Psoas muscle (tissue), 8 donors: ENCODE results near the gene TPGS1. TPM values are rescaled to one million over a fixed set of nuclear protein-coding genes. Genes with fewer than 3 reads are reported as not detected.

Source experiments
- ATAC-seq, 4 donors: fragments of 200-7000 bp; cut with Tn5 transposase; one replicate each; pipeline ENCODE4 v1.9.1; 2020; ENCODE audit warnings: moderate library complexity in 3 of 4, mild to moderate bottlenecking in 2 of 4
- DNase-seq, 2 donors: peaks; one replicate each; pipeline ENCODE4 v3.0.0-alpha.2; 2020
- H3K27ac ChIP-seq: fragments of 200-600 bp; one replicate; pipeline ENCODE4 v1.8.0; 2022
- H3K27me3 ChIP-seq, 3 donors: fragments of 200-600 bp in 1 of 3; one replicate each; pipeline versions ENCODE4 v1.6.1 to v1.8.0; 2013 to 2022; ENCODE audit warnings: low read length in 2 of 3, mild to moderate bottlenecking in 2 of 3, moderate library complexity in 1 of 3; ENCODE audit not compliant: insufficient read depth in 3 of 3
- H3K36me3 ChIP-seq, 2 donors: fragments of 200-600 bp in 1 of 2; one replicate each; pipeline versions ENCODE4 v1.6.1 to v1.8.0; 2013 to 2022; ENCODE audit warnings: low read depth in 1 of 2, mild to moderate bottlenecking in 1 of 2, moderate library complexity in 1 of 2; ENCODE audit not compliant: insufficient read depth in 1 of 2
- H3K4me1 ChIP-seq: fragments of 200-600 bp; one replicate; pipeline ENCODE4 v1.8.0; 2022
- H3K4me3 ChIP-seq: fragments of 200-600 bp; one replicate; pipeline ENCODE4 v1.8.0; 2022; ENCODE audit warnings: mild to moderate bottlenecking
- H3K9me3 ChIP-seq: fragments of 200-600 bp; one replicate; pipeline ENCODE4 v1.8.0; 2022
- WGBS, 3 donors: extraction: QIAGEN DNeasy Blood & Tissue Kit; methylation state at CpG; one replicate each; pipeline versions ENCODE4 v1.1.6 to v1.1.7; 2013; 5-methylcytosine and 5-hydroxymethylcytosine counted together
- intact Hi-C, 2 donors: fragments of 100-400 bp; cut with DNase I; formaldehyde crosslinking; loops; one replicate each; pipeline versions ENCODE4 v1.11.0 to v1.14.2; 2022
- polyA plus RNA-seq, 3 donors: library from polyadenylated mRNA; stranded (reverse); fragments of 200-250 nt; gene quantifications; one replicate each; pipeline ENCODE4 v1.2.3, GENCODE V29; 2013
- total RNA-seq, 4 donors: library from RNA; stranded (reverse); fragmentation: NEBNext Ultra II Directional in 2 of 4; extraction: Animal tissue kit (Norgen Biotek cat#: 25700) in 2 of 4; gene quantifications; one replicate each; pipeline versions ENCODE4 v1.2.1 to v1.2.4, GENCODE V29; 2021 to 2023
- TF ChIP-seq, protein P1 (sequence below): fragments of 200-600 bp; IDR thresholded peaks from one replicate; pipeline ENCODE4 v1.8.0; 2022; ENCODE audit warnings: antibody characterized with exemption
- donor health status: healthy with polysubstance abuse.
- donor health status: DM: no; HTN: no; CAD: no; lungs with moderate emphysema.
- donor health status: Bipolar disorder and iron deficiency.
- donor health status: healthy.
- donor health status: DM: yes; HTN: yes; CAD: no.
- donor health status: DM: no; HTN: no; CAD: no.
- donor health status: DM: no; HTN: no; CAD: no.
- donor health status: DM: yes; HTN: yes; CAD: no.

TPGS1 gene
- total and polyA plus RNA-seq, 7 donors: 8.9 to 16.6 (median 10.6) TPM

DNA sequence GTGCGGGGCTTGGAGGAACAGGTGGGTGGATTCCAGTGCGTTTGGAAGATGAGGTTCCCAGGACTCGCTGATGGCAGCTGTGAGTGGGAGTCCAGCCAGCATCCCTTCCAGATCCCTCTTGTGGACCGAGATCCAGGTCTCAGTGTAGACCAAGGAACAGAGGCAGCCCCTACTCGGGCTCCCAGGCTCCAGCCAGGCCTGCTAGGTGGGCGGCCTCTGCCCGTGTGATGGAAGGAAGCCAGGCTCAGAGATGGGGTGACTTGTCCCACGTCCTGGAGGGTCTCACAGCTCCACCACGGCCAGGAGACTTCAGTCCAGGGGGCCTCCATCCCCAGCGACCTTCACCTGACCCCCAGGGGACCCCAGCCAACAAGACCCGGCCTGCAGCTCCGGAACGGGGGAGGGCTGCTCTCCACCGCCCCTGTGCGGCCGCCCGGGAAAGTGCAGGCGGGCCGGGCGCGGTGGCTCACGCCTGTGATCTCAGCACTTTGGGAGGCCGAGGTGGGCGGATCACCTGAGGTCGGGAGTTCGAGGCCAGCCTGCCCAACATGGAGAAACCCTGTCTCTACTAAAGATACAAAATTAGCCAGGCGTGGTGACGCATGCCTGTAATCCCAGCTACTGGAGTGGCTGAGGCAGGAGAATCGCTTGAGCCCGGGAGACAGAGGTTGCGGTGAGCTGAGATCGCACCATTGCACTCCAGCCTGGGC lies 11.7 kb upstream of the TPGS1 start:
- TF ChIP-seq, protein P1, sequence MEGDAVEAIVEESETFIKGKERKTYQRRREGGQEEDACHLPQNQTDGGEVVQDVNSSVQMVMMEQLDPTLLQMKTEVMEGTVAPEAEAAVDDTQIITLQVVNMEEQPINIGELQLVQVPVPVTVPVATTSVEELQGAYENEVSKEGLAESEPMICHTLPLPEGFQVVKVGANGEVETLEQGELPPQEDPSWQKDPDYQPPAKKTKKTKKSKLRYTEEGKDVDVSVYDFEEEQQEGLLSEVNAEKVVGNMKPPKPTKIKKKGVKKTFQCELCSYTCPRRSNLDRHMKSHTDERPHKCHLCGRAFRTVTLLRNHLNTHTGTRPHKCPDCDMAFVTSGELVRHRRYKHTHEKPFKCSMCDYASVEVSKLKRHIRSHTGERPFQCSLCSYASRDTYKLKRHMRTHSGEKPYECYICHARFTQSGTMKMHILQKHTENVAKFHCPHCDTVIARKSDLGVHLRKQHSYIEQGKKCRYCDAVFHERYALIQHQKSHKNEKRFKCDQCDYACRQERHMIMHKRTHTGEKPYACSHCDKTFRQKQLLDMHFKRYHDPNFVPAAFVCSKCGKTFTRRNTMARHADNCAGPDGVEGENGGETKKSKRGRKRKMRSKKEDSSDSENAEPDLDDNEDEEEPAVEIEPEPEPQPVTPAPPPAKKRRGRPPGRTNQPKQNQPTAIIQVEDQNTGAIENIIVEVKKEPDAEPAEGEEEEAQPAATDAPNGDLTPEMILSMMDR: peak; percentile 61
- H3K4me3 ChIP-seq: no peak overlapping the region
- WGBS, 3 donors: 6 to 16% (median 14%) methylated on average over 29 to 32 of the region's 32 CpGs
- intact Hi-C loops: no loop called here
- DNase-seq: peak; percentile 31 to 54
- H3K4me1 ChIP-seq: peaks cover 2% of the 10 kb centered on the region
- no peaks in the 10 kb centered on the region for H3K36me3 ChIP-seq
- peaks cover 0 to 34% (median 20%) of the 10 kb centered on the region in 3 donors for H3K27me3 ChIP-seq
- no peak overlapping the region for H3K27ac ChIP-seq
- H3K9me3 ChIP-seq: no peaks in the 10 kb centered on the region
- ATAC-seq: peak in 2 of 4 donors; percentile 15 to 20

DNA sequence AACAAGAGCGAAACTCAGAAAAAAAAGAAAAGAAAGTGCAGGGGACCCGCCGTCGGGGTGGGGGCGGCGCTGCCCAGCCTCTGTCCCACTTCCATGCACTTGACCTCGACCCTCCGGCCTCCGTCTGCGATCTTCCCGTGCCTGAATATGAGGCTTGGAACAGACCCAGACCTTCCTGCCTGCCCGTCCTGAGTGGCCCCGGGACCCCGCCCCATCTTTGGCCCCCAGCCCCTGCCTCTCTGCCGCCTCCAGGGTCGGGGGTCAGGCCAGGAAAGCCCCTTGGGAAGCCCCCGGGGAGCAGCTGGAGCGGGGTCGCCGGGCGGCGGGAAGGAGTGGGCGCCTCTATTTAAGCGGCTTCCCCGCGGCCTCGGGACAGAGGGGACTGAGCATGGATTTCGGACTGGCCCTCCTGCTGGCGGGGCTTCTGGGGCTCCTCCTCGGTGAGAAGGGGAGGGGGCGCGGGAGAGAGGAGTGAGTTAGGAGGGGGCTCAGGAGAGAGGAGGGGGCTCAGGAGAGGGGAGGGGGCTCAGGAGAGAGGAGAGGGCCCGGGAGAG lies 11.1 kb upstream of the TPGS1 start, which contains the start of gene MADCAM1:
Gene MADCAM1, plus strand, starts transcription at position 375 of the 554 bp plus-strand sequence. Its CDS starts 14 bp downstream, at position 389.
- H3K27ac ChIP-seq: no peak within 1 kb of the TSS
- H3K36me3 ChIP-seq: no peaks in the 10 kb centered on the region
- H3K4me3 ChIP-seq: no peak within 1 kb of the TSS
- intact Hi-C loops: no loop called here
- DNase-seq: peak; percentile 15 to 45
- no peaks in the 10 kb centered on the region for H3K9me3 ChIP-seq
- TF ChIP-seq, protein P1: no peak
- peaks cover 0 to 34% (median 22%) of the 10 kb centered on the region in 3 donors for H3K27me3 ChIP-seq
- no peaks in the 10 kb centered on the region for H3K4me1 ChIP-seq
- WGBS, 3 donors: 4 to 12% (median 7%) methylated on average over 31 to 33 of the region's 33 CpGs
- ATAC-seq: no peak

DNA sequence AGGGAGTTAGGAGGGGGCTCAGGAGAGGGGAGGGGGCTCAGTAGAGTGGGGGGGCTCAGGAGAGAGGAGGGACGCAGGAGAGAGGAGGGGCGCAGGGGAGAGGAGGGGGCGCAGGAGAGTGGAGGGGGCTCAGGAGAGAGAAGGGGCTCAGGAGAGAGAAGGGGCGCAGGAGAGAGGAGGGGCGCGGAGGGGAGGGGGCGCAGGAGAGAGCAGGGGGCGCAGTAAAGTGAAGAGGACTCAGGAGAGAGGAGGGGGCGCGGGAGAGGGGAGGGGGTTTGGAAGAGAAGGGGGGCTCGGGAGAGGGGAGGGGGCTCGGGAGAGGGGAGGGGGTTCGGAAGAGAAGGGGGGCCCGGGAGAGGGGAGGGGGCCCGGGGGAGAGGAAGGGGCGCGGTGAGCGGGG lies 10.3 kb upstream of the TPGS1 start:
- Histone ChIP-seq H3K4me1 (no peaks in the 10 kb centered on the region), H3K36me3 (no peaks in the 10 kb centered on the region), H3K27ac (no peak overlapping the region), H3K27me3 (peaks cover 0 to 34% (median 22%) of the 10 kb centered on the region in 3 donors), H3K4me3 (no peak overlapping the region), H3K9me3 (no peaks in the 10 kb centered on the region)
- TF ChIP-seq, protein P1: no peak
- intact Hi-C loops: no loop called here
- DNase-seq (peak; percentile 5 to 14), ATAC-seq (no peak)
- WGBS, 3 donors: 4 to 8% (median 6%) methylated on average over 3 to 17 of the region's 18 CpGs

DNA sequence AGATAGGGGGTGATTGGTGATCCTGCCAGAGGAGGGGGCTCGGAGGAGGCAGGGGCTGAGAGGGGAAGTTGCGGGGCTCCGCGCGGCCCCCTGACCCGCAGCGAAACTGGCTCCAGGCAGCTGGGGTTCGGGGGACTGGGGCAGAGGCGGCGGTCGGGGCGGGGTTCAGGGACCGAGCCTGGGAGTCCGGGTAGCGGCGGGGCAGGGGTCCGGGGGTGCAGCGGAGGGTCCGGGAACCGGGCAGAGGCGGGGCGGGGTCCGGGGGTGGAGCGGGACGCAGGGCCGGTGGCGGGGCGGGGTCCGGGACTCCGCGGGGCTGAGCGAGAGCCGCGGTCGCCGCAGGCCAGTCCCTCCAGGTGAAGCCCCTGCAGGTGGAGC lies 9.8 kb upstream of the TPGS1 start:
- 0 to 3% (median 2%) methylated on average over 8 to 36 of the region's 36 CpGs for WGBS, 3 donors
- ATAC-seq: peak in 1 of 4 donors; percentile 11
- Histone ChIP-seq H3K27me3 (peaks cover 0 to 34% (median 22%) of the 10 kb centered on the region in 3 donors), H3K4me1 (no peaks in the 10 kb centered on the region), H3K9me3 (no peaks in the 10 kb centered on the region), H3K4me3 (no peak overlapping the region), H3K27ac (no peak overlapping the region), H3K36me3 (no peaks in the 10 kb centered on the region)
- TF ChIP-seq, protein P1: no peak
- intact Hi-C loops: no loop called here
- peak; percentile 17 to 52 for DNase-seq
